B cell (primary cell): ENCODE results near the gene CSNK2B. TPM values are rescaled to one million over a fixed set of nuclear protein-coding genes. Genes with fewer than 3 reads are reported as not detected.
A peak's percentile ranks its signal among the peaks of the same experiment; 100 is the strongest.

Experiments
- ATAC-seq: fragments of 200-7000 bp; cut with Tn5 transposase; one replicate; pipeline ENCODE4 v1.10.0; 2021; ENCODE audit warnings: low read depth, mild to moderate bottlenecking, moderate number of reproducible peaks, moderate library complexity
- CTCF ChIA-PET: fragments of 350-600 bp; sonication (Branson Sonifier 250); formaldehyde crosslinking; loops from one replicate; lab custom pipeline; 2021; ENCODE audit warnings: antibody characterized with exemption, inconsistent platforms; lab: Charles Lee
- POLR2A ChIA-PET: fragments of 350-600 bp; sonication (Branson Sonifier 250); formaldehyde crosslinking; loops from one replicate; lab custom pipeline; 2021; ENCODE audit warnings: antibody characterized with exemption; lab: Charles Lee
- DNase-seq: peaks from one replicate; pipeline ENCODE4 v3.0.0; 2013
- H2AFZ ChIP-seq: 2 replicates; pipeline ENCODE4 v1.6.1; 2012; ENCODE audit warnings: mild to moderate bottlenecking, low read depth, low read length; ENCODE audit not compliant: insufficient read depth, poor library complexity, severe bottlenecking
- H3K27ac ChIP-seq, 2 donors: 1 replicate in 1 of 2; 2 replicates in 1 of 2; pipeline ENCODE4 v1.5.1; 2012 to 2013; ENCODE audit warnings: low read length in 2 of 2, mild to moderate bottlenecking in 2 of 2, moderate library complexity in 1 of 2
- H3K27me3 ChIP-seq, 4 experiments: fragments of 200-600 bp in 1 of 4; sonication (generic) in 1 of 4; replicated peaks in 1 of 4; 1 replicate in 2 of 4; 2 replicates in 2 of 4; pipeline versions ENCODE4 v1.6.1 to v1.7.0; 2013 to 2016; ENCODE audit warnings: low read length in 3 of 4, mild to moderate bottlenecking in 2 of 4, mixed read lengths in 1 of 4, moderate library complexity in 1 of 4; ENCODE audit not compliant: insufficient read depth in 4 of 4, control insufficient read depth in 3 of 4; ENCODE audit errors: control extremely low read depth in 1 of 4
- H3K36me3 ChIP-seq, 2 experiments: replicated peaks in 1 of 2; 1 replicate in 1 of 2; 2 replicates in 1 of 2; pipeline versions ENCODE4 v1.6.1 to v1.7.1; 2013; ENCODE audit warnings: low read length in 1 of 2; ENCODE audit not compliant: insufficient read depth in 2 of 2, control insufficient read depth in 1 of 2; ENCODE audit errors: control extremely low read depth in 1 of 2, extremely low read depth in 1 of 2
- H3K4me1 ChIP-seq, 2 donors: fragments of 200-600 bp in 1 of 2; sonication (generic) in 1 of 2; 1 replicate in 1 of 2; 2 replicates in 1 of 2; pipeline versions ENCODE4 v1.5.1 to v1.6.1; 2013 to 2017; ENCODE audit warnings: low read length in 2 of 2; ENCODE audit not compliant: control insufficient read depth in 2 of 2, insufficient read depth in 2 of 2
- H3K4me2 ChIP-seq: replicated peaks from 2 replicates; pipeline ENCODE3; 2012; ENCODE audit warnings: mild to moderate bottlenecking, low read depth, low read length; ENCODE audit not compliant: poor library complexity, severe bottlenecking
- H3K4me3 ChIP-seq, 5 experiments: fragments of 200-600 bp in 1 of 5; sonication (generic) in 1 of 5; 1 replicate in 3 of 5; 2 replicates in 2 of 5; pipeline versions ENCODE4 v1.5.1 to v1.7.0; 2011 to 2016; ENCODE audit warnings: low read length in 4 of 5, mild to moderate bottlenecking in 4 of 5, low read depth in 2 of 5, control low read depth in 1 of 5, moderate library complexity in 1 of 5; ENCODE audit not compliant: insufficient read depth in 1 of 5; ENCODE audit errors: control extremely low read depth in 1 of 5, extremely low read depth in 1 of 5
- H3K79me2 ChIP-seq: fragments of 200-600 bp; sonication (generic); one replicate; pipeline ENCODE4 v1.6.0; 2016; ENCODE audit warnings: low read length; ENCODE audit not compliant: control insufficient read depth, insufficient read depth
- H3K9ac ChIP-seq: fragments of 200-600 bp; sonication (generic); 2 replicates; pipeline ENCODE4 v1.6.1; 2017; ENCODE audit warnings: mild to moderate bottlenecking, low read length, moderate library complexity
- H3K9me3 ChIP-seq, 3 donors: one replicate each; pipeline versions ENCODE4 v1.6.1 to v1.7.1; 2013; ENCODE audit warnings: low read length in 2 of 3; ENCODE audit not compliant: control insufficient read depth in 2 of 3, insufficient read depth in 1 of 3; ENCODE audit errors: control extremely low read depth in 1 of 3
- H4K20me1 ChIP-seq: 2 replicates; pipeline ENCODE4 v1.6.0; 2012; ENCODE audit warnings: mild to moderate bottlenecking, low read length; ENCODE audit not compliant: insufficient read depth, control insufficient read depth, poor library complexity, severe bottlenecking
- H3K27ac Mint-ChIP-seq: one replicate; pipeline ENCODE4 v1.8.0; 2021; ENCODE audit warnings: mixed read lengths
- H3K27me3 Mint-ChIP-seq: one replicate; pipeline ENCODE4 v1.8.0; 2021; ENCODE audit warnings: mixed read lengths
- H3K4me1 Mint-ChIP-seq: one replicate; pipeline ENCODE4 v1.8.0; 2021; ENCODE audit warnings: mixed read lengths
- H3K4me3 Mint-ChIP-seq: one replicate; pipeline ENCODE4 v1.8.0; 2021; ENCODE audit warnings: mixed read lengths
- H3K9me3 Mint-ChIP-seq: one replicate; pipeline ENCODE4 v1.8.0; 2022; ENCODE audit warnings: mixed read lengths; ENCODE audit not compliant: insufficient read depth
- CTCF ChIP-seq: fragments of 200-600 bp; IDR thresholded peaks from one replicate; pipeline ENCODE4 v1.8.0; 2022; ENCODE audit warnings: antibody characterized with exemption, mild to moderate bottlenecking
- EZH2 ChIP-seq: IDR thresholded peaks from 2 replicates; pipeline ENCODE4 v1.6.1; 2012; ENCODE audit warnings: borderline replicate concordance, low read depth, mild to moderate bottlenecking, moderate library complexity, low read length; ENCODE audit not compliant: insufficient read depth, poor library complexity, severe bottlenecking
- WGBS: methylation state at CpG from one replicate; pipeline ENCODE4 v1.1.5; 2013; ENCODE audit warnings: missing lambda C conversion rate; ENCODE audit not compliant: insufficient coverage; 5-methylcytosine and 5-hydroxymethylcytosine counted together
- intact Hi-C: fragments of 100-400 bp; cut with micrococcal nuclease; formaldehyde crosslinking; loops from one replicate; pipeline ENCODE4 v1.10.0; 2022
- polyA plus RNA-seq: library from polyadenylated mRNA; depleted of rRNA; stranded (reverse); fragments of >200 nt; gene quantifications from 2 replicates; pipeline ENCODE4 v1.2.3, GENCODE V29; 2012
- total RNA-seq, 2 donors: library from RNA; stranded (reverse); fragments of 120-200 nt in 1 of 2; gene quantifications; 1 replicate in 1 of 2; 2 replicates in 1 of 2; pipeline versions ENCODE4 v1.2.3 to v1.2.4, GENCODE V29; 2013 to 2022

CSNK2B gene
- total and polyA plus RNA-seq, 2 donors (not counting 1 experiment from before 2014, with no cell fraction given) = 142 to 146 TPM

- H4K20me1 ChIP-seq = peaks cover 24% of the 10 kb centered on the region
- no peak overlapping the region for H3K4me2 ChIP-seq
- no peaks in the 10 kb centered on the region for H3K27me3 ChIP-seq
- Mint-ChIP-seq H3K9me3 (no peaks in the 10 kb centered on the region), H3K4me3 (peak overlapping the region; percentile 41), H3K27ac (peak overlapping the region; percentile 65), H3K27me3 (no peaks in the 10 kb centered on the region), H3K4me1 (peaks cover 59% of the 10 kb centered on the region)
- H3K79me2 ChIP-seq = peaks cover 90% of the 10 kb centered on the region
- ATAC-seq (no peak), DNase-seq (no peak)
- TF ChIP-seq CTCF = no peak
- no peak for TF ChIP-seq EZH2
- intact Hi-C loops = loop anchor here (10.0 kb wide), 1 partner anchor 1443 kb away; the partner anchor contains the start of gene TRIM26
- peaks cover 32 to 48% of the 10 kb centered on the region in 2 donors for H3K4me1 ChIP-seq
- ChIA-PET CTCF (interaction anchor here (0.6 to 1.1 kb wide), 3 partner anchors 33 to 172 kb away, joined by 3 to 4 read pairs (median 4); no protein-coding TSS in a partner anchor), POLR2A (interaction anchor here (0.6 kb wide), 1 partner anchor 178 kb away, joined by 3 read pairs; no protein-coding TSS in a partner anchor)
- H3K36me3 ChIP-seq = peaks cover 0 to 32% of the 10 kb centered on the region in 2 experiments
- H3K27ac ChIP-seq = peak overlapping the region in 1 of 2 donors; percentile 25
- H3K9ac ChIP-seq = no peak overlapping the region
- WGBS = 92% methylated on average over 2 of the region's 6 CpGs
- H3K9me3 ChIP-seq = no peaks in the 10 kb centered on the region
- H3K4me3 ChIP-seq = no peak overlapping the region
- no peak overlapping the region for H2AFZ ChIP-seq
Observed at GRCh38 chr6:31657406-31658157, 8.3 kb upstream of the CSNK2B start.
